NB4 (cell line): Measurements from ENCODE around the gene PLEKHG7.

Experiments used
- CTCF ChIP-seq: IDR thresholded peaks from one replicate; pipeline ENCODE4 v1.5.1; 2012; ENCODE audit warnings: low read depth, low read length
- TF ChIP-seq, protein P1 (sequence below): IDR thresholded peaks from 2 replicates; pipeline ENCODE4 v1.6.1; 2011; ENCODE audit warnings: low read depth, low read length

- no peak for TF ChIP-seq CTCF
- TF ChIP-seq, protein P1, sequence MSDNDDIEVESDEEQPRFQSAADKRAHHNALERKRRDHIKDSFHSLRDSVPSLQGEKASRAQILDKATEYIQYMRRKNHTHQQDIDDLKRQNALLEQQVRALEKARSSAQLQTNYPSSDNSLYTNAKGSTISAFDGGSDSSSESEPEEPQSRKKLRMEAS: no peak
Observed at GRCh38 chr12:92696216-92696615, 6.6 kb upstream of the PLEKHG7 start.
